ENCODE measurements around the gene SURF6. TPM values are rescaled to one million over a fixed set of nuclear protein-coding genes. Genes with fewer than 3 reads are reported as not detected.
"Not testable (repeated sequence)": the region's sequence is repeated elsewhere in the genome, so short reads cannot be mapped to it uniquely, and the experiment has no call there.

The SURF6 gene
- total RNA-seq, 4 donors from 2014 or later: 22.5 to 36.3 (median 25.8) TPM

DNA sequence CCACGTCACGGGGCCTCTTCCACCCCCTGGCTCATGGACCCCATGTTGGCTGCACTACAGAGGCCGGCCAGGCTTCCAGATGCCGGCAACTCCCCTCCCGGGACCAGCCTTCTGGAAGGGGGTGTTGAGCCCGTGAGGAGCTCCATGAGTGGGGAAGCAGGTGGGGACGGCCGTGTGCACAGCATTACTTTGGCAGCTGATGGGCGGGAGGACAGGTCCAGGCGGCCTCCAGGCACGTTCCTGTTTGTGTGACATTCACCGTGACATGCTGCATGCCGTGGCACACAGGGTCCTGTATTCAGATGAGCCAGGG is 31.9 kb downstream of the SURF6 start:
- no peaks in the 10 kb centered on the region for H3K4me1 ChIP-seq
- peaks cover 58% of the 10 kb centered on the region for H3K27me3 ChIP-seq
- TF ChIP-seq EP300 (IDR thresholded peaks at IDR 0.05): no peak
- TF ChIP-seq POLR2AphosphoS5 (IDR thresholded peaks at IDR 0.05): no peak
- TF ChIP-seq, protein P1, sequence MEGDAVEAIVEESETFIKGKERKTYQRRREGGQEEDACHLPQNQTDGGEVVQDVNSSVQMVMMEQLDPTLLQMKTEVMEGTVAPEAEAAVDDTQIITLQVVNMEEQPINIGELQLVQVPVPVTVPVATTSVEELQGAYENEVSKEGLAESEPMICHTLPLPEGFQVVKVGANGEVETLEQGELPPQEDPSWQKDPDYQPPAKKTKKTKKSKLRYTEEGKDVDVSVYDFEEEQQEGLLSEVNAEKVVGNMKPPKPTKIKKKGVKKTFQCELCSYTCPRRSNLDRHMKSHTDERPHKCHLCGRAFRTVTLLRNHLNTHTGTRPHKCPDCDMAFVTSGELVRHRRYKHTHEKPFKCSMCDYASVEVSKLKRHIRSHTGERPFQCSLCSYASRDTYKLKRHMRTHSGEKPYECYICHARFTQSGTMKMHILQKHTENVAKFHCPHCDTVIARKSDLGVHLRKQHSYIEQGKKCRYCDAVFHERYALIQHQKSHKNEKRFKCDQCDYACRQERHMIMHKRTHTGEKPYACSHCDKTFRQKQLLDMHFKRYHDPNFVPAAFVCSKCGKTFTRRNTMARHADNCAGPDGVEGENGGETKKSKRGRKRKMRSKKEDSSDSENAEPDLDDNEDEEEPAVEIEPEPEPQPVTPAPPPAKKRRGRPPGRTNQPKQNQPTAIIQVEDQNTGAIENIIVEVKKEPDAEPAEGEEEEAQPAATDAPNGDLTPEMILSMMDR (IDR thresholded peaks at IDR 0.05): no peak
- TF ChIP-seq POLR2A (IDR thresholded peaks at IDR 0.05): no peak
- no peak overlapping the region for H3K4me3 ChIP-seq
- H3K27ac ChIP-seq: no peak overlapping the region
- no peaks in the 10 kb centered on the region for H3K9me3 ChIP-seq
- no peaks in the 10 kb centered on the region for H3K36me3 ChIP-seq
- ATAC-seq: no peak
- no CpG with 5 or more reads among the region's 13 CpGs for WGBS, 2 donors (ENCODE audit: low coverage in 1 of 2)

DNA sequence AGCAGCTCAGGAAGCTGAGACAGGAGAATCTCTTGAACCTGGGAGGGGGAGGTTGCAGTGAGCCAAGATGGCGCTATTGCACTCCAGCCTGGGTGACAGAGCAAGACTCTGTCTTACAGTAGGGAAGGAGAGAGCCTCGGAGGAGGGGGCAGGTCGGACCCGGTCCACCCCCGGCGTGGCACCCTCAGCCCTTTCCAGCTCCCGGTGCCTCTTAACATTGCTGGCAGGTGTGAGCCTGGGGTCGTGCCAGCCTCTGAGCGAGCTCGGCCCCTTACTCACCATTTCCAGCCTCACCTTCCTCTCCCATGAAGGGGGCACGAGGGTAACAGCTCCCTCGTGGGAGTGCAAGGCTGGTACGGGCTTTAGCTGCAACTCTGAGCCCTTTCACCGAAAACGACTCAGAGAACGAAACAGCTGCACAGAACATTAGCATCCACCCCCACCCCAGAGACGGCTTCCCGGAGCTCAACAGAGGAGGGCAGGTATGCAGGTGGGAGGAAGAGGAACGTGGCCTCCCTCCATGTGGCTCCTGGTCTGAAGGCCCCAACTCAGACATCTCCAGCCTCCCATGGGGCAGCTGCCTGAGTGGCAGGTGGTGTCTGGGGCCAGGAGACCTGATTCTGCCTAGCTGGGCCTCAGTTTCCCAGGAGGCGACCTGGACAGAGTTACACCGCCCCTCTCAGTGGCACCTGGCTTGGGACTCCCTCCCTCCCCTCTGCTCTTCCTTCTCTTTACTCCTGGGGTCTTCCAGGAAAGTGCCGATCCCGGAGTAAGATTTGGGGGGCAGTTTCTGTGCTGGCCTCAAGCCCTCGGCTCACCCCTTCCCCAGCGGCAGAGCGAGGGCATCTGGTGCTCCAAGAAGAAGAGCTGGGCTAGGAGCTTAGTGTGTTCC is 32.5 kb downstream of the SURF6 start:
- 40% methylated on average over 2 of the region's 26 CpGs; no CpG with 5 or more reads in 1 of the 2 donors for WGBS, 2 donors (ENCODE audit: low coverage in 1 of 2)
- no peak for ATAC-seq
- Histone ChIP-seq H3K27ac (no peak overlapping the region), H3K4me1 (no peaks in the 10 kb centered on the region), H3K36me3 (no peaks in the 10 kb centered on the region), H3K4me3 (no peak overlapping the region), H3K9me3 (no peaks in the 10 kb centered on the region), H3K27me3 (peaks cover 63% of the 10 kb centered on the region)
- no peak for TF ChIP-seq EP300 (IDR thresholded peaks at IDR 0.05)
- no peak for TF ChIP-seq POLR2A (IDR thresholded peaks at IDR 0.05)
- TF ChIP-seq, protein P1 (IDR thresholded peaks at IDR 0.05): no peak
- TF ChIP-seq POLR2AphosphoS5 (IDR thresholded peaks at IDR 0.05): no peak

DNA sequence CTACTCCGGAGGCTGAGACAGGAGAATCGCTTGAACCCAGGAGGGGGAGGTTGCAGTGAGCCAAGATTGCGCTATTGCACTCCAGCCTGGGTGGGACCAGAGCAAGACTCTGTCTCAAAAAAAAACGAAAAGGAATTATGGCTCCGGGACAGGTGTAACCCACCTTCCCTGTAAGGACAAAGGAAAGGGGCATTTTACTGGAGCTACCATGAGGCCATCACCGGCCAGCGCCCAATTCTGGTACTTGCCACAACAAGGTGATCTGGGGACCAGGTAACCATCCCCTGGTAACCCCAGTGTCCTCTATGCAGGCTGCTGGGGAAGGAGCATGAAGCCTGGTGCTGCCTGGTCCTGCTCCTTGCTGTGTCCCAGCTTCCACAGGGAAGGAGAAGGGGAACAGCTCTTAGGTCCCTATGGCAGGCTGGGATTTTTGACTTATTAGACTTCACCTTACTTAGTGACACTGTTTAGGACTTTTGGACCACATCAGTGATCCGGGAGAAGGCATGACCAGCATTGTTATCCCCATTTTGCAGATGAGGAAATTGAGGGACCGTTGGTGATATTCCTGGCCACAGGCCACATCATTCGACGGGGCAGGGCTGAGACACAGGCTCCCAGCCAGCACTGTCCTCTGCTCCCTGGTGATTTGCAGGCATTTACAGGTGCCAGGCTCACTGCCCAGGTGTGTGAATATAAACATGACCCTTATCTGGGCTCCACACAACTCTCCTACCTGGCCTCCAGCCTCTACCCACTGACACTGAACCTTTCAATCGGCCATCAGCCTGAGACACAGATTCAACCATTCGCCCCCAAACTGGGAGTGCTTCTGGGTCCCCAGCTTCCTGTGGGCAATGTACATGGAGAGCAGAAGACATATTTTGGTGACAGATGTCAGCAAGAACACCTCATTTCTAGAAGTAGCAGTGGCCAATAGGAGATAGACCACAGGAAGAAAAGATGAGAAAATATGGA is 34.4 kb downstream of the SURF6 start:
- H3K36me3 ChIP-seq: no peaks in the 10 kb centered on the region
- H3K4me1 ChIP-seq: no peaks in the 10 kb centered on the region
- ATAC-seq: no peak
- H3K4me3 ChIP-seq: no peak overlapping the region
- no peak overlapping the region for H3K27ac ChIP-seq
- 78 to 94% methylated on average over 6 of the region's 13 CpGs for WGBS, 2 donors (ENCODE audit: low coverage in 1 of 2)
- no peak for TF ChIP-seq POLR2A (IDR thresholded peaks at IDR 0.05)
- TF ChIP-seq, protein P1 (IDR thresholded peaks at IDR 0.05): no peak
- no peak for TF ChIP-seq EP300 (IDR thresholded peaks at IDR 0.05)
- TF ChIP-seq POLR2AphosphoS5 (IDR thresholded peaks at IDR 0.05): no peak
- peaks cover 65% of the 10 kb centered on the region for H3K27me3 ChIP-seq
- no peaks in the 10 kb centered on the region for H3K9me3 ChIP-seq

DNA sequence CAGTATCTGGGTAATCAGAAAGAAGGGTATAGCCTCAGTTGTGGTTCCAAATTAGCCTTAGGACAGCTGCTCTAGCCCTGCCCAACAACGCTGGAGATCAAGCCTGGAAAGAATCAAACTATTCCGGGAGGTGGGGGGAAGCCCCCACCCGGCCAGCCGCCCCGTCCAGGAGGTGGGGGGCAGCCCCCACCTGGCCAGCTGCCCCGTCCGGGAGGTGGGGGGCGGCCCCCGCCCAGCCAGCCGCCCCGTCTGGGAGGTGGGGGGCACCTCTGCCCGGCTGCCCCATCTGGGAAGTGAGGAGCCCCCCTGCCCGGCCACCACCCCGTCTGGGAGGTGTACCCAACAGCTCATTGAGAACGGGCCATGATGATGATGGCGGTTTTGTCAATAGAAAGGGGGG is 36.0 kb downstream of the SURF6 start:
- H3K4me1 ChIP-seq, H3K27ac ChIP-seq, ATAC-seq, H3K4me3 ChIP-seq, H3K36me3 ChIP-seq, H3K9me3 ChIP-seq: not testable (repeated sequence)
- peaks cover 66% of the 10 kb centered on the region for H3K27me3 ChIP-seq
- 69 to 100% methylated on average over 1 to 2 of the region's 16 CpGs for WGBS, 2 donors (ENCODE audit: low coverage in 1 of 2)

DNA sequence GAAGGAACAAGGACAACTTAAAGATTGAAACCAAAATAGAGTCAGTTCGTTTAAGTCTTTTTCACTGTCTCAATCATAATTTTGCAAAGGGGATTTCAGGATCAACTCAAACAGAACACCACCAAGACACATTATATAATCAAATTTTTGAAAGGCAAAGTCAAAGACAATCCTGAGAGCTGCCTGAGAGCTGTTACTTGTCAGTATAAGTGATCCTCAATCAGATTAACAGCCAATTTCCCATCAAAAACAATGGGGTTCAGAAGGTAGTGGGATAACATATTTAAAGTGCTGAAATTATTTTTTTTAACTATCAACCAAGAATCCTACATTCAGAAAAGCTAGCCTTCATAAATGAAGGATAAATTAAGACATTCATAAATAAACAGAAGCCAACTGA is 41.7 kb downstream of the SURF6 start:
- Histone ChIP-seq H3K36me3 (no peaks in the 10 kb centered on the region), H3K27me3 (peaks cover 55% of the 10 kb centered on the region), H3K27ac (no peak overlapping the region), H3K4me3 (no peak overlapping the region), H3K4me1 (no peaks in the 10 kb centered on the region), H3K9me3 (peaks cover 0 to 7% (median 0%) of the 10 kb centered on the region in 3 donors)
- TF ChIP-seq, protein P1 (IDR thresholded peaks at IDR 0.05): no peak
- TF ChIP-seq POLR2A (IDR thresholded peaks at IDR 0.05) (no peak), EP300 (IDR thresholded peaks at IDR 0.05) (no peak), POLR2AphosphoS5 (IDR thresholded peaks at IDR 0.05) (no peak)
- ATAC-seq: no peak
- 77 to 88% methylated on average over 1 of the region's 1 CpG for WGBS, 2 donors (ENCODE audit: low coverage in 1 of 2)
